HFF-Myc (cell line): Measurements from ENCODE around the gene ZNF350.
"Not testable (repeated sequence)": the region's sequence is repeated elsewhere in the genome, so short reads cannot be mapped to it uniquely, and the experiment has no call there.

Experiments used
- DNase-seq: peaks from one replicate; pipeline ENCODE4 v3.0.0-alpha.2; 2011; ENCODE audit warnings: low read depth; ENCODE audit errors: extremely low read depth
- H3K4me3 ChIP-seq: replicated peaks from 2 replicates; pipeline ENCODE4 v1.5.1; 2011; ENCODE audit warnings: low read depth, mild to moderate bottlenecking, control low read depth, low read length
- CTCF ChIP-seq: IDR thresholded peaks from 2 replicates; pipeline ENCODE4 v1.5.1; 2012; ENCODE audit warnings: mild to moderate bottlenecking, low read depth, low read length, control low read depth; ENCODE audit errors: missing control alignments

Gene ZNF350

GRCh38 chr19:51986309-51987291 lies at the start of gene ZNF350:
TSS of gene ZNF350 (minus strand) at chr19:51986840. CDS start at chr19:51974360, 12,480 bp downstream.
- TF ChIP-seq CTCF: no peak
- DNase-seq: peak; percentile 82
- H3K4me3 ChIP-seq: peak within 1 kb of the TSS; percentile 74

- no peak for DNase-seq
- no peak overlapping the region for H3K4me3 ChIP-seq
- TF ChIP-seq CTCF: no peak
Observed at GRCh38 chr19:52034051-52034728, 47.5 kb upstream of the ZNF350 start.

GRCh38 chr19:52028780-52029123 lies 42.1 kb upstream of the ZNF350 start:
- no peak for TF ChIP-seq CTCF
- peak overlapping the region; percentile 94 for H3K4me3 ChIP-seq
- no peak for DNase-seq

GRCh38 chr19:52028027-52028779 lies 41.6 kb upstream of the ZNF350 start, which contains the start of gene ZNF614:
TSS of gene ZNF614 (minus strand) at chr19:52028379. CDS start at chr19:52025745, 2,634 bp downstream.
- peak within 1 kb of the TSS; percentile 94 for H3K4me3 ChIP-seq
- peak; percentile 51 for DNase-seq

GRCh38 chr19:52026255-52026990 lies 39.8 kb upstream of the ZNF350 start:
- H3K4me3 ChIP-seq, DNase-seq: not testable (repeated sequence)

More at GRCh38 chr19:52028027-52028779, 41.6 kb upstream of the ZNF350 start, which contains the start of gene ZNF614:
- TF ChIP-seq CTCF: no peak

- not testable (repeated sequence) for DNase-seq, H3K4me3 ChIP-seq
Observed at GRCh38 chr19:52024478-52024877, 37.8 kb upstream of the ZNF350 start.

GRCh38 chr19:52022193-52022592 lies 35.6 kb upstream of the ZNF350 start:
- no peak overlapping the region for H3K4me3 ChIP-seq
- no peak for DNase-seq
- TF ChIP-seq CTCF: no peak
